ENCODE data around the gene CD48.
"Not testable (repeated sequence)": the region's sequence is repeated elsewhere in the genome, so short reads cannot be mapped to it uniquely, and the experiment has no call there.

The CD48 gene

DNA sequence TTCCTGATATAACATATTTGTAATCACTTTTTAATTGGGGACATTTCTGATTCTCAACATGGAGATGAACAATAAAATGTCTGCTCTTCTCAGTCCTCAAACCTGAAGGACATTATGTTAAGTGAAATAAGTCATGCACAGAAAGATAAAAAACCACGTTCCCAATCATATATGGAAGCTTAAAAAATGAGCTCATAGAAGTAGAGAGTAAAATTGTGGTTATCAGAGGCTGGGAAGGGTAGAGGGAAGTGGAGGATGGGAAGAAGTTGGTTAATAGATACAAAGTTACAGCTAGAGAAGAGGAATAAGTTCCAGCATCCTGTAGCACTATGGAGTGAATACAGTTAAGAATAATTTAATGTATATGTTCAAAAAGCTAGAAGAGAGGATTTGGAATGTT lies 1.5 kb upstream of the CD48 start:
- DNase-seq (ENCODE audit: low read depth), result no peak

DNA sequence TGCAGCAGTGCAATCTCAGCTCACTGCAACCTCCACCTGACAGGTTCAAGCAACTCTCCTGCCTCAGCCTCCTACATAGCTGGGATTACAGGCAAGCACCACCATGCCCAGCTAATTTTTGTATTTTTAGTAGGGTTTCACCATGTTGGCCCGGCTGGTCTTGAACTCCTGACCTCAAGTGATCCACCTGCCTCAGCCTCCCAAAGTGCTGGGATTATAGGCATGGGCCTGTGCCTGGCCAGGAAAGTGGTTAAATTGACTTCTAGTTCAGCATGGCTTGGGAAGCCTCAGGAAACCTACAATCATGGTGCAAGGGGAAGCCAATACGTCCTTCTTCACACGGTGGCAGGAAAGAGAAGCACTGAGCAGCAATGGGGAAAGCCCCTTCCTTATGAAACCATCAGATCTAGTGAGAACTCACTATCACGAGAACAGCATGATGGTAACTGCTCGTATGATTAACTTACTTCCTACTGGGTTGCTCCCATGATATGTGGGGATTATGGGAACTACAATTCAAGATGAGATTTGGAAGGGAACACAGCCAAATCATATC lies 981 bp upstream of the CD48 start:
- DNase-seq (ENCODE audit: low read depth), result not testable (repeated sequence)

DNA sequence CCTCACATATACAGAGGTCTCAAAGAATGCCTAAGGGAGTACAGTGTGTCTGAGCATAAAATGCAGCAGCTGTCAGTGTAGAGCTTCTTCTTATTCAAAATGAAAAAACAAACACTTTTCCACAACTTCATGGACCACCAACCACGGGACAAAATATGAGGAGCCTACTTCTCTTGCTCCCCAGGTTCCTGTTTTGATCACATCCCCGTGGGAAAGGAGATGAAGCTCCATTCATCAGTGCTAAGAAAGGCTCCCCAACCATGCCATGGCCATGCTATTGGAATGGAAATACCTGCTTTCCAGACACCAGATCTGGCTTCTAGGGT lies 383 bp downstream of the CD48 start:
- no peak for DNase-seq (ENCODE audit: low read depth)

DNA sequence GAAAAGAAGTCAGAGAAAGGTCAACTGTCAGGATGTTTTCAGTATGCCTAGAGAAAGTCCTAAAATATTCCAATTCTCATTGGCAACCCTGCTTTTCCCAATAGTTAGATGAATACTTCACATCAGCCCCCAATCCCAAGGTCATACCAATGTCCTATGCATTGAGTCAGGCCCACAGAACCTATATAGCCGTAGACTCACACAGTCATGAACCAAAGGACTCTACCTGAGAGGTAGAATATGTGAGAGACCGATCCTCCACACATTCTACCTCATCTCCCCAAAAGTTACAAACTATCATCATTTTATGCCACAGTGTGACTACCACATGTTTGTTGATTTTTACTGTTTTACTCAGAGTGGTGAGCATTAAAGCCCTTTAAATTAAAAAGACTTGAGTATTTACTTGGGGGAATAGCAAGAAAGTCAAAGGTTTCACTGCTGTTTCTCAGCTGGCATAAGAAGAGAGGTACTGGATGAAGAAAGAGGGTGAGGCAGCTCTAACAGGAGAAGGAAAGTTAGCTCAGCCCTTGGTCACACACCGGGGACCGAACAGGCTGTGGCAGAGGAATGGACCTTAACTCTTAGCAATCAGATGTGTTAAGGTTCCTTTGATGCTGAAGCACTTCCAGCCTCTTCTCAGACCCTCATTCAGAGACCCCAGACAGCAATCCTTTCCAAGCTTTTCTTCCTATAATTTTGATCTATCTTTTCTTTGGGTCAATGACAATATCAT lies 937 bp downstream of the CD48 start:
- DNase-seq (ENCODE audit: low read depth), result no peak

DNA sequence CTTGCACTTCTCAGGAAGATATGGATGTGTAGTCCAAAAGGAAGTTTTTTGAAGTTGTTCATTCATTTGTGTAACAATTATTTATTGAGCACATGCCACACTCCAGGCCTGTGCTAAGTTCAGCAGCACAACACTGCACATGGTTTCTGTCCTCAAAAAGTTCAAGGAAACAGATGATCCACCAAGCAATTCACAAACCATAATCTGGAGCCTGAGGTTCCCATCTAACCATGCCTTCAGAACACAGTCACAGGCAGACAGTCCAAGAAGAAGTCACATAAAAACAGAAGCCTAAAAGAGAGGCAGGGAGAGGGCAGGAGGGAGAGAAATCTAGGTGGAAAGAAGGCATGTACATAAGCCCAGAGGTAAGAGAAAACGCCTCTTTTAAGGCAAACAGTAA lies 1.9 kb downstream of the CD48 start:
- no peak for DNase-seq (ENCODE audit: low read depth)

DNA sequence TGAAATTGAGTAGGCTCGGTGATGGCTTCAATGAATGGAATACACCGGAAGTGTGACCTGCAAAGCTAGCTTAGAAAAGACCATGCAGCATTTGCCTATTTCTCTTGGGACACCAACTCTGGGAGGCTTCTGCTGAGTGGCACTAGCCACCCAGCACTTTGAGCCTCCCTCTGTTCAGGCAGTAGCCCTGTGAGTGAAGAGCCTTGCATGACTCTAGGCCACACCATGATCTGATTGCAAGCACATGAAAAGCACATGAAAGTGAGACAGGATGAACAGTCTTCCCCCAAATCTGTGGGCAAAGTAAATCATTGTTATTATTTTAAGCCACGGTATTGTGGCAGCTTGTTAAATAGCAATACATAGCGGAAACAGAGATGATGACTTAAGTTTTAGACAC lies 2.8 kb downstream of the CD48 start:
- DNase-seq (ENCODE audit: low read depth), result no peak

DNA sequence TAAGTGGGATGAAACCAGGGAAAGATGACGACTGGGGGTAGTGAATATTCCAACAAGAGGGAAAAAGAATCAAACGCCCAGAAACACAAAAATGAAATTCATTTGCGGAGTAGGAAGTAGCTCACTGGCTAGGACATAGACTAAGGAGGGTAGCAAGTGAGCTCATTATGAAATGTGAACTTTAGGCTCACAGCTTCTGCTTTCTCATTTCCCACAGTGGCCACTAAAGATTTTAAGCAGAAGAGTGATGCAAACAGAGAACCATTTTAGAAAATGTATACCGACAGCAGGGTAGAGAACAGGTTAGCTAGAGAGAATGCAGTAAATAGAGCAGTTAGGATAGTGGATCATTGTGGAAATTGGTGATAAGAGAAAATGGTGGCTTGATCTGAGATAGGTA lies 3.5 kb downstream of the CD48 start:
- no peak for DNase-seq (ENCODE audit: low read depth)

DNA sequence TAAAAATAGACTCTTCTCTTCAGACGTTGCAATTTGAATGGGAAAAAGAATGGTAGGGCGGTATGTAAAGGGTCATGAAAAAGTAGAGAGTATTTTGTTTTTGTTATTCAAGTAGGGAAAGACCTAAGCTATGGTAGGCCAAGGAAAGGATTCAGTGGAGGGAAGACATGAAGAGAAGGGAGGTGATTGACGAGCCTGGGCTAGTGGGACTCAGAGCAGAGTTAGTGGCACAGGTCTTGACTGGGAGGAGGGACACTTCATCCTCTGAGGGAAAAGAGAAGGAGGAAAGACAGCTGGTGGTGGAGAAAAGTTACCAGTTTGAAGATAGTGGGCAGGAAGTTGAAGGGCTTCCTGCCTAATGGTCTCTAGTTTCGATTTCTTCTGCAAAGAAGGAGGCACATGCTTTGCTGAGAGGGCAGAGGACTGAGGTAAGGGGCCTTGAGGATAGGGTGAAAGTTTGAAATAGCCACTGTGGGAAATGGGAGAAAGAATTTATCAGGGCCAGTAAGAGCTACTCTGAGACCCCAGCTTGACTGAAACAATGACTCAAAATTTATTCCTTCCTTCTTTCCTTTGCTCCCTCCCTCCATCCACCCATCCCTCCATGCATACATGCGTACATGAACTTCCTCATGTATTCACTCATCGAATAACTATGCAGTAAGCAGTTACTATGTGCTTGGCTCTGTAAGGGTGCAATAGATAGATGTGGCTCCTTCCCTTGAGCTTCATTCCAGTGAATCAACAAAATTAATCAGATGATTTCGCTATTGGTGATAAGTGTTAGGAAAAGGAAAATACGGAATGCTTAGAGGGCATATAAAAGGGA lies 4.2 kb downstream of the CD48 start:
- no peak for DNase-seq (ENCODE audit: low read depth)

DNA sequence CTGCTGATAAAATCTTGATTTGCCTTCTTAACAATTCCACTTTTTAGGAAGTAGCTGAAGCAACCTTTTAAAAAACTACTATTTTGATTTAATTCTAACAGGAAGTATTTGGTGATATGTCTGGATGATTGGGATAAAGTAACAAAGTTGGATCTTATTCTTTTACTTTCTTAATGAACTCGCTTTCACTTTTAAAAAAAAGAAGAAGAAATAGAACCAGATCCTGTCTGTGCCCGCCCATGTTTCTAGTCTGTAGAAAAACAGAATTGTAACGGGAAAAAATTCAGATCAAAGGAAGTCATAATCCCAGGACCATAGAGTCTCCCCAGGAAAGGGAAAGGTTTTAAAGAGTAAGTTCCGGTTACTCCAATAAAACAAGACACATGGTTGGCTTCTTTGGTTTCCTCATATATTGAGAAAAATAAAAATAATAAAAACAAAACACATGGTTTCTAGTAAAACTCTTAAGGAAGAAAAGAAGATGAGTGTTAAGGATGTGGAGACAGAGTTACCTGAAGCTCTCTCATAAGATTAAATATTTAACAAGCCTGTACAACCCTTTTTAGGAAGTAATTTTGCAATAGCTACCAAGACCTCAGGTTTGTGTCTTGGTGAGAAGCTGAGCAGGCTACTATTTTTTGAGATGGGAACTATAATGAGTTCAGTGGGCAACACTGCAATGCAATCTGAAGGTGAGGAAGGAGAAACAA lies 4.9 kb downstream of the CD48 start:
- DNase-seq (ENCODE audit: low read depth), result no peak

DNA sequence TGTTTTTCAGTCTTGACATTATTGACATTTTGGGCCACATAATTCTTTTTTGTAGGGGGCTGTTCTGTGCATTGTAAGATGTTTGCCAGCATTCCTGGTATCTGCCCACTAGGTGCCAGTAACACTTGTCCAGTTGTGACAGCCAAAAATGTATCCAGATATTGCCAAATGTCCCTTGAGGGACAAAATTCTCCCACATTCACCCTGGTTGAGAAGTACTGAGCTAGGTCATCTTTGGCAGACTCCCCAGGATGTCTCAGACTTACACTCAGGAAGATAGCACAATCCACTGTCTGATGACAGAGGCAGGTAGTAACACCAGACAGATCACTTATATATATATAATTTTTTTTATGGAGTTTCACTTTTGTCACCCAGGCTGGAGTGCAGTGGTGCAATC lies 5.9 kb downstream of the CD48 start:
- DNase-seq (ENCODE audit: low read depth), result no peak

DNA sequence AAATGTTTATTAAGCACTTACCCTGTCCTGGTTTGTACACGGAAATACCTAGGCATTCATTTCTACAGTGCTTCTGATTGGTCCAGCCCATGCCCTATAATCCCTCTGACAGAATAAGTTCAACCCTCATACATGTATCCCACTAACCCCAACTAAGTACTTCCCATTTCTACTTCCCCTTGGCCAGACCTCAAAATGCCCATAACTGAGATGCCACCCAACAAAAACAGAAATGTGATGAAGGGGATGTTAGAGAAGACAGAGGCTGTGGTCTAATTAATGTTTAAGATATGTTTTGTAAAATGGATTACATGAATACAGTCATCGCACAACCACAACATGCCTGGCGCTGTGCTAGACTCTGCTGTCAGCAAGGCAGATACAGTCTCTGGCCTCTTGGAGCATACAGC lies 6.4 kb downstream of the CD48 start:
- not testable (repeated sequence) for DNase-seq (ENCODE audit: low read depth)

DNA sequence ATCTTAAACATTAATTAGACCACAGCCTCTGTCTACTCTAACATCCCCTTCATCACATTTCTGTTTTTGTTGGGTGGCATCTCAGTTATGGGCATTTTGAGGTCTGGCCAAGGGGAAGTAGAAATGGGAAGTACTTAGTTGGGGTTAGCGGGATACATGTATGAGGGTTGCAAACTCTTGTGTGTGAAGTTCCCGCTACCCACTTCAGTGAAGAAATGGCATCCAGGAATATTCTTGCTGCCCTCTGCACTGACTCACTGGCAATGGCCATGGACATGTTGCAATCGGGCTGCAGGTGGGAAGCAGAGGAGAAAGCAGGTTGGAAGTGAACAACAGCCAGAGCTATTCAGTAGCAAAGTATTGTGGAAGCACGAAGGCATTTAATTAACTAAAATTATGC lies 7.4 kb downstream of the CD48 start:
- no peak for DNase-seq (ENCODE audit: low read depth)

DNA sequence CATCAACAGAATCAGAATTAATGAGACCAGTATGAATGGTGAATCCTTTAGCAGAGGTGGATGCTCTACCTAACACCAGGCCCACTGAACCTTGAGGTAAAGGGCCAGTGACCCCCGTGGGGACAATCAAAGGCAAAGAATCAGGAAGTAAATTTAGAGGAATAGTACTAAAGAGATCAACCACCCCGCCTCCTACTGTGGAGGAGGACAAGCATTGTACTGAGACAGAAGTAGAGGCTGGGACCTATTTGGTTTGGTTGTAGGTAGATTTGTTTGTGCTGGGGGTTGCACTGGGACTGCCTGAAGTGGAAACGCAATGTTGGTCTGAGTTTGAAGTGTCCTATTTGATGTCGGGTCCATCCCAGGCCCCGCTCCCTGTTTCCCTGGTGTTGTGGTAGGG lies 9.5 kb downstream of the CD48 start:
- no peak for DNase-seq (ENCODE audit: low read depth)

DNA sequence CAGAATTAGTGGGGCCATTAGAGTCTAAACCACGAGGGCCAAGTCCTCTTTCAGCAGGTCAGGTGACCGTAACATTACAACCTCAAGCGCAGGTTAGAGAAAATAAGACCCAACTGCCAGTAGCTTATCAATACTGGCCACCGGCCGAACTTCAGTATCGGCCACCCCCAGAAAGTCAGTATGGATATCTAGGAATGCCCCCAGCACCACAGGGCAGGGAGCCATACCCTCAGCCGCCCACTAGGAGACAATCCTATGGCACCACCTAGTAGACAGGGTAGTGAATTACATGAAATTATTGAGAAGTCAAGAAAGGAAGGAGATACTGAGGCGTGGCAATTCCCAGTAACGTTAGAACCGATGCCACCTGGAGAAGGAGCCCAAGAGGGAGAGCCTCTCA lies 19.2 kb downstream of the CD48 start:
- DNase-seq (ENCODE audit: low read depth), result not testable (repeated sequence)

DNA sequence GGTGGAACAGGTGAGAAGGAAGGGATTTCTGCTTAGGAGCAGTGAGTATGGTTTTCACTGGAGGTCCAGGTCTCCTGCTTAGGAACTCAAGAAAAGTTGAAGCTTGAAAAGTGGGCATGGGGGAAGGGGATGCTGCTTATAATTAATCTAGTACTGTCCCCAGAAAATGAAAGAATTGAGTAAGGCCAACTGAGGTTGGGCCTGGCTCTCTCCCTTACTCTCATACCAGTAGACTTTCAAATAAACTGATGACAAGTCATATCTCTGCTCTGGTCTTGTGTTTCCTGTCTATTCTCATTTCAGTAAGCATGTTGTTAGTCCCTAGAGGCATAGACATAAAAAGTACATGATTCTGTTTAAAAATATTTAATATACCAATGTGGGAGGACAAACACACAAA lies 26.4 kb downstream of the CD48 start:
- no peak for DNase-seq (ENCODE audit: low read depth)

DNA sequence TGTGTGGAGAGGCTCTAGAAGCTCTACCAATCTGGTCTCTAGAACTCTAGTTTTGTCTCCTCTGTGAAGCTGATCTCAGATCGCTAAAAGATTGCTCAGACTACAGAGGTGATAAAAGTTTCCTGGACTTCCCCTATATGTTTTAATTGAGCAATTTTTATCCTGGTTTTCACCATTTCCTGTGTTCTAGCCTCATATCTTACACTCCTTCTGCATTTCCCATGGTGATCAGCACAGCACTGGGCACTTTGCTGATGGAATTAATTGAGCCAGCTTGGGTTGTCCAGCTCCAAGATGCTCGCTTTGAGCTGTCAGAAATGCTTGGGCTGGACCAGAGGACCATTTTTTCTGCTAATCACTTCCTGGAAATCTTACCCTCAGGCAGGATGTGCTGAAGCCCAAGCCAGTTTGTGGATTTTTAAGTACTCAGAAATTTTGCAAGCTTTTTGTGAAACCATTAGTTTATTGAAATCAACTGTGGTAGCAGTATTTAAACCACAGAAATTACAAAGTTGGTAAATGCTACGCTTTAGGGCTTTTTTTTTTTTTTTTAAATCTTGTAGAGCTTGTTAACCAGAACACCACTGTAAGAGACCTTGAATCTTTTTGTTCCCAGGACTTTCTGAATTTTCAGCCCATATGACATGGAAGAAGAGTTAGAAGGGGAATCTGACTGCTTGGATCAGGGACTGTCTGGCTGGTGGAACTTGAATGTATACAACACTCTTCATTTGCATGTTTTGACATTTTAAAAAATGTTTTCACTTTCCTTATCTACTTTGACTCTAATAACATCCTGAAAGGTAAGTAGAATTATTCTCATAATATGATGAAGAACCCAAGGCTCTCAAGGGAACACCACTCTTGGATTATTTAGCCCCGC lies 28.4 kb downstream of the CD48 start:
- no peak for DNase-seq (ENCODE audit: low read depth)

DNA sequence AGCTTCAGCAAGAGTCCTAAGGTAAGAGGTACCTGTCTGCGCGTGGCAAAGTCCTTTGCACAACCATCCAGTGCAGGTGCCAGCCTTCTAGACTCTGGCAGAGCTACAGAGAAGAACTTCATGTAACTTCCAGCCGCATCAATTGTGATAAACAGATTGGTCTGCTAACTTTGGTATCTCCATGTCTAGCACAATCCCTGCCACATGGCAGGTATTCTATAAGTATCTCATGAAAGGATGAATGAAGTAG lies 29.8 kb downstream of the CD48 start:
- DNase-seq (ENCODE audit: low read depth), result no peak

DNA sequence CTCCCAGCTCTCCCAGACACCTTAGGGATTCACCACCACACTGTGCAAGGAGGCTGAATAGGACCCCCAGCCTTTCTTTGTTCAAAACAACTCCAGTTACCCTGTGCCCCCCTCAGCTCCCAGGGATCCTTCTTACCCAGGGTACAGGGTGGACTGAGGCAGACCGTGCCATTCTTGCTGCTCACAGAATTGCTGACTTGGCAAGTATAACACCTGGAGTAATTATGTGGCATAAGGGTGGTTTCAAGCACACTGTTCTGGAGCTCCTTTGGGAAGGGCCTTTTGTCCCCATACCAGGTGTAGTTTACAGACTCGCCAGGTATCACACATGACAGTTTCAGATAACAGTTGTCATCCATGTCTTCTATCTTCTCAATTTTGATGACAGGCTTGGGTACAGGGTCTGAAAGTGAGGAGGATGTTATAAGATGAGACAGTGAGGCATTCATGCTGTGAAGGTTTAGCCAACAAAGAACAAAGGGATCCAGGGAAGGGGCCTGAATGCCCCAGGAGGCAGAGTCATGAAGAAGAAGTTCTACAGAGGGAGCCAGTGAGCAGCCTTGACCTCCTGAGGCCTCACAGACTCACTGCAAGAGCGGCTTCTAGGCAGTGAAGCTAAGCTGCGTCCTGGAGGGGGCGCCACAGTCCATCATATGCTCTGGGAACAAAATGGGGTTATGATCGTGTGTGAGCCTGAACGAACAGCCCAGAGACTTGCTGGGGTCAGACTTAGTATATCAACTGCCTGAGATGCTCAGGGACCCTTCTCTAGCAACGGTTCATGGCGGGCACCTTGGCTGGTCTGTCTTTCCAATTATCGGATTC lies 30.3 kb downstream of the CD48 start:
- peak; percentile 56 for DNase-seq (ENCODE audit: low read depth)

DNA sequence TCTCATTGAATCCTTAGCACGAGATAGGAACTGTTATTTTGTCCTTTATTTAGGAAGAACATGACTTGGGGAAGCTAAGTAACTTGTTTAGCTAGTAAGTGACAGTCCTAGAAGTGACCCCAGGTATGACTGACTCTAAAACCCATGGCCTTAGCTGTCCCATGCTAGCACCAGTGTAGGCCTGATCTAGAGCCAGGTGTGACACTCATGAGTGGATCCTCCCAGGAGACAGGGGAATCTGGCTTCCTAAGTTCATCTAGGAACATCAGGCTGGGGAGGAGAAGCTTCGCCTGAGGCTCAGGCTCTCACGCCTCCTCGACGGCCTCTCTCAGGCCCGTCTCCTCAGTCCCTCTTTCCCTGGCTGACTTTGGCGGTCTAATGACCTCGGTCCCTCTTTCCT lies 31.2 kb downstream of the CD48 start:
- no peak for DNase-seq (ENCODE audit: low read depth)

DNA sequence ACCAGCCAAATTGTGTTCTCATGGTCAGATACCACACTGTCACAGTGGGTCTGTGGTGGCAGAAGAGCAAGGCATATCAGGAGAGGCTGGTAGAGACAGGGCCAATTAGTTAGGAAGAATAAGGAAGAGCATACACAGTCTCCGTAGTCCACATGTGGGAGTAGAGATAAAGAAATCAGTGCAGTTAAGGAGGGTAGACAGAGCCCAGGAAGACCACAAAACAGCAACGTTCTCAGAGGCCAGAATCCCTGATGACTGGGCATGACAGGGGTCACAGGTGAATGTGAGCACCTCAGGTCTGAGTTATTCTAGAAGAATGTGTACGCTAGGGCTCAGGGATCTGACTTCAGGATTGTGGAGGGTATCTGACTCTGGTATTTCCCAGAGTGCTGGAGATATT lies 31.7 kb downstream of the CD48 start:
- no peak for DNase-seq (ENCODE audit: low read depth)

DNA sequence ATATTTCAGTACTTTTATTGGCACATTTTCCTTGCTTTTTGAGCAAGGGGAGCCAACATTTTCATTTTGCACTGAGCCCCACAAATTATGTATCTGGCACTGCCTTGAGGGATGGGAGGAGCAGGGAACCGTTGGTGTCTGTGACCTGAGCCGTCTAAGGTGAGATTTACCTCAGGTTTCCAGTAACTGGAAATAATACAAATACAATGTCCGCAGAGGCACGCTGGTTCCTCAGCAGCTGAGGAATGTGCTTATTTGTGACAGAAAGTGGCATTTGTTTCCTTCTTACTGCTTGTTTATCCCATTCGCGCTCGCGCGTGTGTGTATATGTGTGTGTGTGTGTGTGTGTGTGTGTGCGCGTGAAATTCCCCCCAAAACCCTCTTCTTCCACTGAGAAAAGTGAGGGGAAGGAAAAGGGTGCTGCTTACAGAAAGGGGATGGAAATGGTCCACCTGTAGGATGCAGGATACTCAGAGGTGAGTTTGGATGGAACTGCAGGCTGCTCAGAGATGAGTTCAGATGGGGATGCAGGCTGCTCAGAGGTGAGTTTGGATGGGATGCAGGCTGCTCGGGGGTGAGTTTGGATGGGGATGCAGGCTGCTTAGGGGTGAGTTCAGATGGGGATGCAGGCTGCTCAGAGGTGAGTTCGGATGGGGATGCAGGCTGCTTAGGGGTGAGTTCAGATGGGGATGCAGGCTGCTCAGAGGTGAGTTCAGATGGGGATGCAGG lies 34.6 kb downstream of the CD48 start:
- no peak for DNase-seq (ENCODE audit: low read depth)
